Mucosa of rectum (tissue), 2 donors: ENCODE measurements around the gene FAM185A.
"Not testable (repeated sequence)": the region's sequence is repeated elsewhere in the genome, so short reads cannot be mapped to it uniquely, and the experiment has no call there.

Experiments
- H3K27ac ChIP-seq, 2 donors: one replicate each; pipeline ENCODE4 v1.7.0; 2013; ENCODE audit warnings: inconsistent platforms in 2 of 2, low read depth in 2 of 2, low read length in 2 of 2
- H3K27me3 ChIP-seq, 2 donors: one replicate each; pipeline ENCODE4 v1.7.0; 2013; ENCODE audit warnings: low read length in 2 of 2; ENCODE audit not compliant: control insufficient read depth in 2 of 2, insufficient read depth in 2 of 2
- H3K36me3 ChIP-seq, 2 donors: one replicate each; pipeline ENCODE4 v1.7.0; 2013; ENCODE audit warnings: low read length in 2 of 2; ENCODE audit not compliant: control insufficient read depth in 2 of 2, insufficient read depth in 2 of 2
- H3K4me1 ChIP-seq, 2 donors: one replicate each; pipeline ENCODE4 v1.7.0; 2013; ENCODE audit warnings: low read length in 2 of 2, mild to moderate bottlenecking in 1 of 2; ENCODE audit not compliant: control insufficient read depth in 2 of 2, insufficient read depth in 2 of 2
- H3K4me3 ChIP-seq, 2 donors: one replicate each; pipeline ENCODE4 v1.7.0; 2013; ENCODE audit warnings: low read length in 2 of 2
- H3K9ac ChIP-seq, 2 donors: one replicate each; pipeline ENCODE4 v1.7.0; 2013; ENCODE audit warnings: low read length in 2 of 2, low read depth in 1 of 2, mild to moderate bottlenecking in 1 of 2
- H3K9me3 ChIP-seq, 2 donors: one replicate each; pipeline ENCODE4 v1.7.0; 2013; ENCODE audit warnings: low read length in 2 of 2; ENCODE audit not compliant: control insufficient read depth in 2 of 2
- donor health status: healthy.
- donor health status: Normal muscosa, but diverticular disease.

The FAM185A gene

DNA sequence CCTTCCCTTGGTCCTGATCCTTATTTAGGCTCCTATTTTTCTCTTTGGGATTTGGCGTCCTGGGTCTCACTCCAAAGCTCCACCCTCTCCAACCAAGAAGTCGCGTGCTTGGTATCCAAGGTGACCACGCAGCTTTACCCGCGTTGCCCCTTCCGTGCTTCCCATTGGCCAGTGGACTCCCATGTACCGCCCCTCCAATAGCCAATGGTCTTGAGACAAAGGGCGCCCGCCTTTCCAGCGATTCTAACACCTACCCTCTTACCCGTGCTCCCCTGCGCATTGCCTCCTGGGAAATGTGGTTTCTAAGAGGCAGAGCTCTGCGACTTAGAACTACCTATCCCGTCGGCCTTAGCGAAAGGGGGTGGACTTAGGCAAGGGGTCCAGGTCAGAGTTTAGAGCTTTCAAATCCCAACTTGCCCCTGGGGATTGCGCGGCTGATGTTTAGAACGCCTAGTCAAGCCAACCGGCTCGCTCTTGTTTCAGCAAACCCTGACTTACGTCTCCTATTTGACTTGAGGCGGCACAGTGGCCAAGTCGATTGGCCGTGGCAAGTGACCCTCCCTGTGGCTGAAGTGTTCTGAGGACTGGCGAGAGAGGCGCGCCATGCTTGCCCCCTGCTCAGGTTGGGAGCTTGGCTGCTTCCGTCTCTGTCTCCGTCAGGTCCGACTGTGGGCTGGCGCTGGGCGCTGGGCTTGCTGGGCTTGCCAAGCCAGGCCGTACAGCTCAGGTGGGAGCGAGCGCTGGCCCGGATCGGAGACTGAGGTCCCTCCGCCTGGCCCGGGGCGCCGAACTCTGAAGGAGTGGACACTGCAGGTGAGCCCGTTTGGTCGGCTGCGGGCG is at the start of gene FAM185A:
TSS of gene FAM185A (plus strand) at position 395 of the 840 bp plus-strand sequence. CDS start at position 604, 209 bp downstream.
- H3K36me3 ChIP-seq, H3K4me1 ChIP-seq: not testable (repeated sequence)
- H3K27ac ChIP-seq, result peak within 1 kb of the TSS; percentile 57 to 67

DNA sequence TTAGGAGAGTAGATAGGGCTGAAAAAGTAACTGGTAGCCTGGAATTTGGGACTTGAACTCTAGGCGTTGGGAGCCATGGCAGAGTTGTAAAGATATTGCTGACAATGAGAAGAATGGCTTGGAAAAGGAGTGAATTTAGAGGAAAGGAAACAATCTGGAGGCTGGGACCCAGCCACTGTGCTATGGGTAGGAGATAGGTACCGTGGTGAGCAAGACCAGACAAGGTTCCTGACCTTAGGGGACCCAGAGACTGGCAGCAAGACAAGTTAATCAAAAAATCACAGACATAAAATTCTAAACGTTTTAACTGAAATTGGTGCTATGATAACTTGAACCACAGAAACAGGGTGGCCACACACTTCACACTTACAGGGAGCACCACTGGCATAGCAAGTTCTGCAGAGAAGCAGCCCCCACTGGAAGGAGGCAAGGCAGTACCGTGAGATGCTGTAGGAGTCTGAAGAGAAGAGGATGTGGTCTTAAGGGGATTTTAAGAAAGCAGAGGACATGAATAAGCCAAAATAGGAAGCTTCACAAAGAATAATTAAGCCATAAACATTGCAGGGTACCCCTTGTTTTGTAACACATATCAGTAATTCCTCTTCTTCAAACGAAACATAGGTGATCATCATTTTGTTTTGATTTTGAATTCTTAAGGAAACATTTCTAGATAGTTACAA is 35.6 kb upstream of the FAM185A start:
- not testable (repeated sequence) for H3K4me3 ChIP-seq, H3K9me3 ChIP-seq, H3K9ac ChIP-seq, H3K27me3 ChIP-seq, H3K27ac ChIP-seq, H3K36me3 ChIP-seq, H3K4me1 ChIP-seq

More for the DNA sequence above, at the start of gene FAM185A:
- not testable (repeated sequence) for H3K9me3 ChIP-seq, H3K27me3 ChIP-seq
- peak within 1 kb of the TSS; percentile 41 to 77 for H3K9ac ChIP-seq
- peak within 1 kb of the TSS; percentile 77 to 84 for H3K4me3 ChIP-seq

DNA sequence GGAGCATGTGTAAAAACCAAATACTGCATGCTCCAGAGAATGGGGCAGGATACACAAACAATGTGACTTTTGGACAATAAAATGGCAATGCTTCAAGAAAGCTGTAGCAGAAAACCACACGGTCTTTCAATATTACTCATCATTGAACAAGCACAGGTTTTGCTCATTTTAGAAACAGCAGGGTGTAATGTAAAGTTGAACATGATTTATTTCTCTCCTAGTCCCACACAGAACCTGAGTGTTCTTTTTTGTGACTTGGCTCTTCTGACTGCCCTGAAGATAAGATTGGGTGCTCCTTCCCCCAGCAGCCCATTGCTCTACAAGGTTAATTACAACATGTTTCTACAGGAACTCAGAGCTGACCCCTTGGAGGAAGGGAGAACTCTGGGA is 35.1 kb upstream of the FAM185A start:
- not testable (repeated sequence) for H3K9ac ChIP-seq, H3K27me3 ChIP-seq, H3K4me3 ChIP-seq, H3K4me1 ChIP-seq, H3K27ac ChIP-seq, H3K36me3 ChIP-seq, H3K9me3 ChIP-seq

DNA sequence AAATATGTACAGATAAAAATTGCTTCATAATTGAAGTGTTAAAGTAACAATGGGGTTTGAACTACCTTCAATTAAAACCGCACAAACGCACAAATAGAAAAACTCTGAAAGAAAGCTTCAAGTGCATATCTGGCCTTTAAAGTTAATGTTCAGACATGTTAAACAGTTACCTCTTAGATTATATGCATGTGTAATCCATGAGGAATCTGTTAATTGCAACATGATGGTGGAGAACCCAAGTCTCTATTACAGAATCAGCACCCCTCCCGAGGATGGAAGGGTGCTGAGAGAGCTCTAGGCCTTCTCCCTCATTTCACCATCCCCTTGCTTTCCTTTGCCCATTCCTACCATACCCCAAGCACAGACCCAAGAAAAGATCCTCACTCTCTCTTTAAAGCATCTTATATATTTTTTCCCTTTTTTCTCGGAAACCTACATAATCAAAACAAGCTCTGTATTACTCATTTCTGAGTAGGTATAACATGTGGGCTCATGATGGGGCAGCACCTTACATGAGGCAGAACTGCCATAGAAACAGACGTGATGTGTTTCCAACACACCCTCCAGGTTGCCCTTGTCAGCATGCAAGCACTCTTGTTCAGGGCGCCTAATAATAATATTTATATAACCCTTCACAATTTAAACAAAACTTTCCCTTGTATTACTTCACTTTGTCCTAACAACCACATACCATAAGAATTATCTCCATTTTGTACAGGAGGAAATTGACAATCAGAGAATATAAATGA is 33.9 kb upstream of the FAM185A start:
- H3K36me3 ChIP-seq, H3K9ac ChIP-seq, H3K27me3 ChIP-seq, H3K4me3 ChIP-seq, H3K4me1 ChIP-seq, H3K9me3 ChIP-seq, H3K27ac ChIP-seq: not testable (repeated sequence)

DNA sequence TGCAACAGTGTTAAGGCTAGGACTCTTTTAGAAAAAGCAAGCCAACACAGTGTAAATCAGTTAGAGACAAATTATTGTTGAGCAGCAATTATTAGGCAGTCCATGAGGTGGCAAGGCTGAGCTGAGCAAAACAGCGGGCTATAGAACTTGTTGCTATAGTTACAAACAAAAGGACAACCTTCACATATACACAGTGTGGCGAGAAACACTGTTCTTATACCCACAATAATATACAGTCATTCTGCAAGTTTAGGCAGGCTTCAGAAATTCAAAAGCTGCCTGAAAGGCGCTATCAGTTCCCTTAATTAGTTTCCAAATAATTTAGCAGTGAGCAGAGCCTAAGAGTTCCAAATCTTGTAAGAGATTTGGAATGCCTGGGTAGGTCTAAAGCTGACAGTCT is 33.1 kb upstream of the FAM185A start:
- H3K27me3 ChIP-seq, H3K4me1 ChIP-seq, H3K36me3 ChIP-seq, H3K9ac ChIP-seq, H3K27ac ChIP-seq, H3K9me3 ChIP-seq, H3K4me3 ChIP-seq: not testable (repeated sequence)

DNA sequence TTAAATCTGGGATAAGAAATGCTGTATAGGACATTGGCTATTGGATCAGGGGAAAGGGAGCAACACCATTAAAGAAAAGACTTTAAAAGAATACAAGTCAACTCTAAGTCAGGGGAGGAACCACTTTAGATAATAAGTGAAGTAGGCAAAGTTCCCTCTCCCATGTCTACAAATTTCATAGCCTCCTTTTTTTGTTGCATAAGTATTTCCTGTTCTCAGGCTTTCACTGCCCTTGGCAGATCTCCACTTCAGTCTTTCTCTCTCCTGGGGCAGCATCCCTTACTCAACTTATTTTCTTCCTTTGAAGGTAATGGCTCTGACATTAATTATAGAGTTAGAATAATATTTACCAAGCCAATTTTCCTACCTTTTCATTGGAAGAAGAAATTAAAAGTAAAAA is 30.3 kb upstream of the FAM185A start:
- H3K4me3 ChIP-seq, H3K27ac ChIP-seq, H3K9ac ChIP-seq, H3K27me3 ChIP-seq, H3K9me3 ChIP-seq, H3K4me1 ChIP-seq, H3K36me3 ChIP-seq: not testable (repeated sequence)

DNA sequence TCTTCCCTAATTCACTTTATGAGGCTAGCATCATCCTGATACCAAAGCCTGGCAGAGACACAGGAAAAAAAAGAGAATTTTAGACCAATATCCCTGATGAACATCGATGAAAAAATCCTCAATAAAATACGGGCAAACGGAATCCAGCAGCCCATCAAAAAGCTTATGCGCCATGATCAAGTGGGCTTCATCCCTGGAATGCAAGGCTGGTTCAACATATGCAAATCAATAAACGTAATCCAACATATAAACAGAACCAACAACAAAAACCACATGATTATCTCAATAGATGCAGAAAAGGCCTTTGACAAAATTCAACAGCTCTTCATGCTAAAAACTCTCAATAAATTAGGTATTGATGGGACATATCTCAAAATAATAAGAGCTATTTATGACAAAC is 22.6 kb upstream of the FAM185A start:
- not testable (repeated sequence) for H3K27me3 ChIP-seq, H3K36me3 ChIP-seq, H3K4me3 ChIP-seq, H3K4me1 ChIP-seq, H3K27ac ChIP-seq, H3K9me3 ChIP-seq, H3K9ac ChIP-seq

DNA sequence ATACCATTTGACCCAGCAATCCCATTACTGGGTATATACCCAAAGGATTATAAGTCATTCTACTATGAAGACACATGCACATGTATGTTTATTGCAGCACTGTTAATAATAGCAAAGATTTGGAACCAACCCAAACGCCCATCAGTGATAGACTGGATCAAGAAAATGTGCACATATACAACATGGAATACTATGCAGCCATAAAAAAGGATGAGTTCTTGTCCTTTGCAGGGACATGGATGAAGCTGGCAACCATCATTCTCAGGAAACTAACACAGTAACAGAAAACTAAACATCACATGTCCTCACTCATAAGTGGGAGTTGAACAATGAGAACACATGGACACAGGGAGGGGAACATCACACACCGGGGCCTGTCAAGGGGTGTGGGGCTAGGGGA is 19.1 kb upstream of the FAM185A start:
- H3K4me1 ChIP-seq, H3K4me3 ChIP-seq, H3K27me3 ChIP-seq, H3K27ac ChIP-seq, H3K36me3 ChIP-seq, H3K9ac ChIP-seq, H3K9me3 ChIP-seq: not testable (repeated sequence)

DNA sequence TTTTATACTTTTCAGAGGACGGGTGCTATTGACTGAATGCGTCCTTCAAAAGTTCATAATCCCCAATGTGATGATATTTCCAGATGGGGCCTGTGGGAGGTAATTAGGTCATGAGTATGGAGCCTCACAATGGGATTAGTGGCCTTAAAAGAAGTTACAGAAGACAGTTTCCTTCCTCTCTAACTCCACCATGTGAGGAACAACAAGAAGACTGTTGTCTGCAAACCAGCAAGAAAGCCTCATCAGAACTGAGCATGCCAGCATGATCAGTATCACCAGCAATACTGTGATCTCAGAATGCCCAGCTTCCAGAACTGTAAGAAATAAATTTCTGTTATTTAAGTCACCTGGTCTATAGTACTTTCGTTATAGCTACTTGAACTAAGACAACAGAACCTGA is 18.4 kb upstream of the FAM185A start:
- not testable (repeated sequence) for H3K9me3 ChIP-seq, H3K36me3 ChIP-seq, H3K4me3 ChIP-seq, H3K27me3 ChIP-seq, H3K27ac ChIP-seq, H3K9ac ChIP-seq, H3K4me1 ChIP-seq

DNA sequence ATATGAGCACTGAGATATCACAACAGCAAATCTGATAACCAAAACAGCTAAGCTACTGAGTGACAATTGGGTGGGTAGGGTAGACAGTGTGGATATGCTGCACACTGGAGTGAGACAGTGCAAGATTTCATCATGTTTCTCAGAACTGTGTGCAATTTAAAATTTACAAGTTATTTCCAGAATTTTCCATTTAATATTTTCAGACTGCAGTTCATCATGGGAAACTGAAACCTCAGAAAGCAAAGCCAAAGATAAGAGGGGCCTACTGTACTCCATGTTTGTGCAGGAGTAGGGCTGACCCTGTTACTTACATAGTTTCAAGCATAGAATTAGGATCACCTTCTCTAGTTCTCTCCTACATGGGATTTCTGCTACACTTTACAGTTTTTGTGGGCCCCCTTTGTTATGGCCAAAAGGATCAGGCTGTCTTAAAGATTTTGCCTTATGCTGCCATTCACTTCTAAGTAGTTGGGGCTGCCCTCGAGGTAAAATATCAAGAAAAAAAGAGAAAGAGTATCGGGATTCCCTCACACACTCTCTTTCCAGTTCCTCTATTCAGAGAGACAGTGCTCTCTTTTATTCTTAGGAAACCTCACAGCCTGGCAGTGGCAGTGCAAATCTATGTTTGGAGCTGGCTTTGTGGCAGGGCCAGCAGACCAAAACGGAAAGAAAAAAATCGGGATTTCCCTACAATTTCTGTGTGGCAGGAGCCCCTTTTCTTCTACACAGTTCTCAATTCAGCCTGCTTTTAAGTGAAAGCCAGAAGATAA is 6.6 kb upstream of the FAM185A start:
- not testable (repeated sequence) for H3K27ac ChIP-seq, H3K9ac ChIP-seq, H3K36me3 ChIP-seq, H3K4me1 ChIP-seq, H3K9me3 ChIP-seq, H3K27me3 ChIP-seq, H3K4me3 ChIP-seq
